Measurements from ENCODE around the gene CARD11. TPM values are rescaled to one million over a fixed set of nuclear protein-coding genes. Genes with fewer than 3 reads are reported as not detected.
"Not testable (repeated sequence)": the region's sequence is repeated elsewhere in the genome, so short reads cannot be mapped to it uniquely, and the experiment has no call there.

CARD11 gene
- total RNA-seq, 1 donor from 2014 or later = 3.9 TPM

DNA sequence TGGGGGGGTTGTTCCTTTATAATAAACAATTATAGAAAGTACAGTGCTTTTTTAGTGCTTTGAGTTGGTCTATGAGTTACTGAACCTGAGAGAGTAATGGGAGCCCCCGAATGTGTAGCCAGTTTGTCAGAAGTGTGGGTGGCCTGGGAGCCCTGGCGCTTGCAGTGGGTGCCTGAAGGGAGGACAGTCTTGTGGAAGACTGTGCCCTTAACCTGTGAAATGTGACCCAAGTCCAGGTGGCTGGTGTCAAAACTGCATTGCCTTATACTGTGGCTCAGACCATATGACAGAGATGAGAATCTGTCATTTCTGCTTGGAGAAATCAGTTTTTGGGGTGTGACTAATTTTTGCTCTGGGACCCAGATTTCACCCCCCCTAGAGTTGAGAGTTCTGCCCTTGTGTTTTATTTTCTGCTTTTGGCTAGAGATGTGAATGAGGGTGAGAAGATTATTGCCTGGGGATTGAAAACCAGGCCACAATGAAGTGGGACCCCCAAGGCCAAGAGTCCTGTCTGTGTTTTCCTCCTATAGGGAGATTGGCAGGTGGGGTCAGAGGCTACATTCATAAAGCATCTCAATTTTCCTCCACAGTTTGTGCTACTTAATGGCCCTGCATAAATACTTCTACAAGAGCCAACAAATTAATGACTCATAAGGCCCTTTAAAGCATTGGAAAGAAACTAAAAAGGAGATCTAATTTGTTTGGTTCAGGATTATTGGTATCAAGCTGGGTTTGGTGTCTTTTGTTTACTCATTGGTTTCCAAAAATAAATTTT, 24.1 kb upstream of the CARD11 start:
- DNase-seq (ENCODE audit: low spot score) = no peak
- intact Hi-C loops (cut with DNase I) = loop anchor here (10.0 kb wide), 1 partner anchor 1837 kb away; no protein-coding TSS in a partner anchor
- ATAC-seq = no peak

DNA sequence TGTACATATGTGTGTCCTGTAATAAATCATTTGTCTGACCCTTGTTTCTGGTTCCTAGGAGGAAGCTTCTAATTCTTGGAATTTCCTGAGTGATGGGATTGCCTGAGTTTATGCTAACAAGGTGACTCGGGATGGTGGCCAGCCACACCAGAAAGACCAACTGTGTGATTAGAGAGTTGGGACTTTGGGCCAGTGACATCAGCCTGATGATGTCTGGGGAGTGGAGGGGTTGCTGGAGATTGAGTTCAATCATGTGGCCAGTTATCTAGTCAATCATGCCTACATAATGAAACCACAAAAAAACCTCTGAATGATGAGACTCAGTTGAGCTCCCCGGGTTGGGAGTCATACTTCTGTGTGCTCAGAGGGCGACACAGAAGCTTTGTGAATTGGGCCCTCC, 23.5 kb upstream of the CARD11 start:
- DNase-seq (ENCODE audit: low spot score) (no peak), ATAC-seq (no peak)
- intact Hi-C loops (cut with DNase I) = loop anchor here (10.0 kb wide), 1 partner anchor 1838 kb away; no protein-coding TSS in a partner anchor

DNA sequence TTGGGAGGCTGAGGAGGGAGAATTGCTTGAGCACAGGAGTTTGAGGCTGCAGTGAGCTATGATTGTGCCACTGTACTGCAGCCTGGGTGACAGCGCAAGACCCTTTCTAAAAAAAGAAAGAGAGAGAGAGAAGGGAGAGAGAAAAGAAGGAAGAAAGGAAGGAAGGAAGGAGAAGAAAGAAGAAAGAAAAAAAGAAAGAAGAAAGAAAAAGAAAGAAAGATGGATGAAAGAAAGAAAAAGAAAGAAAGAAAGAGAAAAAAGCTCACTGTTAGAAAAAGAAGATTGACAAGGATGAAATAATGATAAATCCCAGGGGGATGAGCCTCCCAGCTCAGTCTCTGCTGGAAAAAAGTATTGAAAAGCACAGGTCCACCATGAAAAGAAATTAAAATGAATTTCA, 22.8 kb upstream of the CARD11 start:
- intact Hi-C loops (cut with DNase I) = loop anchor here (10.0 kb wide), 1 partner anchor 1838 kb away; no protein-coding TSS in a partner anchor
- DNase-seq (ENCODE audit: low spot score) (no peak), ATAC-seq (no peak)

DNA sequence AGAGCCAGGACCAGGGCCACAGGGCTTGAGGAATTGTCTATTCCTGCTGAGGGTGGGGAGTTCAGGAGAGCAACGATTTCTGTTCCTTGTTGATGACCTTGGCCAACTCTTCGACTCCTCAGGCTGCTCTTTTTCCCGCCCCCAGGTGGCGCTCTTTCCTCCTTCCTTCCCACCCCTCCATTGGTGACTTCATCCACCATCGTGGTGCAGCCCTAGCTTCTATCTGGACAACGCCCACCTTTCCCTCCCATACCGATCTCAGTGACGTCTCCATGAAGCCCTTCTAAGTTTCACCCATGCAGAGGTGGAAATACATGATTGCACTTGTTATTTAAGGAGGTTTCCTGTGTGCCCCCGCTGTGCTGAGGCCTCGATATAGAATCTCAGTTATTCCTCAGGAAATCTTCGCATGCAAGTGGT, 22.1 kb upstream of the CARD11 start:
- ATAC-seq (no peak), DNase-seq (ENCODE audit: low spot score) (no peak)
- intact Hi-C loops (cut with DNase I) = loop anchor here (10.0 kb wide), 1 partner anchor 1839 kb away; no protein-coding TSS in a partner anchor

DNA sequence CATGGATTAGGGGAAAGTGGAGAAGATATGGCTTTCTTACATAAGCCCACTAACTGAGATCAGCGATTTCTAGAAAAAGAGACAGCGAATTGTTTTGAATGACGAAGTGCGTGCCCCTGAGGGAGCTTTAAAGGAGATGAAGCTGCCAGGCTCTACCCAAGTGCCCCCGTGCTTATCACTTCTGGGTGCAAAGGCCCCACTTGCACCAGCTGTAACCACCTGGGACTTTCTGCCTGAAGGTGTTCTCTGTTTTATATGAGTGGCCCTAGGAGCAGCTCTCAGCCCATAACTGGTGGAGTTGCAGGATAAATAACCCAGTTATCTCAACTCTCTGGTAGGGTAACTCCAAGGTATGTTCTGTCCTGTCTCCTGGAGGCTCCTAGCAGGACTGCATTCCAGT, 20.4 kb upstream of the CARD11 start:
- no peak for ATAC-seq
- intact Hi-C loops (cut with DNase I) = loop anchor here (10.0 kb wide), 1 partner anchor 1841 kb away; no protein-coding TSS in a partner anchor
- DNase-seq (ENCODE audit: low spot score) = no peak

DNA sequence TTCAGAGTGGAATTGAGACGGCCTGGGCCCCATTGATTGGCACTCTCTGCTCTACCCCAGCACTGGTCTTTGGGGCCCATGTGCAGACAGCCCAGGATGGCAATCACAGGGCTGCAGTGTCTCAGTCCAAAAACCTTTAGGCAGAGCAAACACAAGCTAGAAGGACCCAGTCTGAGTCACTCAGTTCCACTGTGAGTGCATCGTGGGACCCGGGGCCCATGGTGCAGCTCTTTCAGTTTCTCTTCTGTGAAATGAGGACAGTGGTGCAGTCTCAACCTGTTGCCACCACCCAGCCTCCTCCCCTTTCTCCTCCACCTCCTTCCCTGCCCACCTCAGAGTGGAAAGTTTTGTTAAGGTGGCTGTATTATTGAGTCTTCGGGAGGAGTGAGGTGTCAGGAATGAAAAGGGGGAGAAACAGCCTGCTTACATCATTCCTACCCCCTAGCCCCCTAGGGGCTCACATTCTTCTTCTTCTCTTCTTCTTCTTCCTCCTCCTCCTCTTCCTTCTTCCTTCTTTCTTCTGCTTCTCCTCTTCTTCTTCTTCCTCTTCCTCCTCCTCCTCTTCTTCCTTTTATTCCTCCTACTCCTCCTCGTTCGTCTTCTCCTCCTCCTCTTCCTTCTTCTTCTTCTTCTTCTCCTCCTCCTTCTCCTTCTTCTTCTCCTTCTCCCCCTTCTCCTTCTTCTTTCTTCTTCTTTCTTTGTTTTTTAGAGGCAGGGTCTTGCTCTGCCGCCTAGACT, 19.5 kb upstream of the CARD11 start:
- ATAC-seq (no peak), DNase-seq (ENCODE audit: low spot score) (no peak)
- intact Hi-C loops (cut with DNase I) = loop anchor here (10.0 kb wide), 1 partner anchor 1842 kb away; no protein-coding TSS in a partner anchor

DNA sequence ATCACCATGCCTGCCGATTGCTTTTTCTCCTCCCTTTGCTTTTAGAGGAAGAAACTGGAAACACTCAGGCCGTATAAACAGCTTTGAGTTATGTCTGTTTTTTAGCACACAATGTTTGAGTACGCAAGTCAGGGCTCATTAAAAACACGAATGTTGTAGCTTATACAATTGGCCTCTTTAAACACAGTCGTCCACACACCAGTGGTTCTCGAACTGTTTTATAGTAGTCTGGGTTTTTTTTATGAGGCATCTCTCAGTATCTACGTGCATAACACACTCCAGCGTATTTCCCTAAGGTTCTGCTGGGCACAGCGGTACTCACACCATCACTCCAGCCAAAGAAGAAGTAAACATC, 13.4 kb upstream of the CARD11 start:
- ATAC-seq (no peak), DNase-seq (ENCODE audit: low spot score) (no peak)
- intact Hi-C loops (cut with DNase I) = no loop called here

DNA sequence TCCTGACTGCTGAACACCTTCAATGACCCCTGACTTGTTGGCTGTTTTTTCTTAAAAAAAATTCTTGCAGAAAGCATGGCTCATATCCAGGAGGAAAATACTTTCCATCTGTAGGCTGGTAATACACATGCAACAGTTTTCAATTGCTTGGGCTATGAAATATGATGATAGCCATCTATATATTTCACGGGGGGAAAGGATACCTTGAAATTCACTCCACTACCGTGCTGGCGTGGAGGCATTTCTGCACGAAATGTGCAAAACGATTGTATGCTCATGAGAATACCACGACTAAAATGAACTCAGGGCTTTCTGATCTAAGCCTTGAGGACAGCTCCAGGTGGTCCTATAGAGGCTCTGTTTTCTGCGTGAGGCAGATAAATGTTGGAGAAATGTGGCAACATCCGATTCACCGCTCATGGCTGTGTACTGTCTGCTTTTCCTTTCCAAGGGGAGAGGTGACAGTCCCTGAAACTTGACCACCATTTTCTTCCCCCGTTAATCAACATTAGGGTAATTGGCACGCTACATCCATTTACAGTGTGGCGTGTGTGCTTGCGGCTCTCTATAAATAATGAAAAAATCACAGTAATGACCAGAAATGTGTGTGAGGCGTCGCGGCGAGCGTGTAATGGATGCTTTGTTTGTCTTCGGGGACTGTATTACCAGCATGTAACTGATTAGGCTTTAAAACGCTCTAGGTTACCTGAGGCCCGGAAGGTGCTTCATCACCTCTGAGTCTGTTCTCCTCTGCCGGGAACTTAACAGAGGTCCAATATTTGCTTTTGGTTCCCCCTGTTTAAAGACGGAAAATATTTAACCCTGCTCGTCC, 12.8 kb upstream of the CARD11 start:
- no peak for ATAC-seq
- intact Hi-C loops (cut with DNase I) = no loop called here
- no peak for DNase-seq (ENCODE audit: low spot score)

DNA sequence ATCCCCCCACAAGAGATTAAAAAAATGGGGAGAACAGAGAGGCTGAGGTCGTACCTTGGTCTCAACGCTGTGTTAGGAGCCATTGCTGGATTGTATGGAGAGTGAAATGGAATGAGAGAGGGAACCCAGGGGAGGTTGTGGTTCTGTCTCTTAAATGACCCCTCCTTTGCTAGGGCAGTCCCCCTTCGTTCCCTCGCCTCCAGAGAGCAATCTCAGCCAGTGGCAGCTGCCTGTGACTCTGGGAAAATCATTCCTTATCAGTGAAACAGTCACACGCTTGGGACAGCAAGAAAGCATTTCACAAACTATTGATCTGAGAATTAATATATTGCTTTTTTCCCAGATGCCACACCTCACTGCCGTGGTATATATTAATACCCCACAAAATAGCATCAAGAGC, 12.0 kb upstream of the CARD11 start:
- DNase-seq (ENCODE audit: low spot score) (no peak), ATAC-seq (no peak)
- intact Hi-C loops (cut with DNase I) = no loop called here

DNA sequence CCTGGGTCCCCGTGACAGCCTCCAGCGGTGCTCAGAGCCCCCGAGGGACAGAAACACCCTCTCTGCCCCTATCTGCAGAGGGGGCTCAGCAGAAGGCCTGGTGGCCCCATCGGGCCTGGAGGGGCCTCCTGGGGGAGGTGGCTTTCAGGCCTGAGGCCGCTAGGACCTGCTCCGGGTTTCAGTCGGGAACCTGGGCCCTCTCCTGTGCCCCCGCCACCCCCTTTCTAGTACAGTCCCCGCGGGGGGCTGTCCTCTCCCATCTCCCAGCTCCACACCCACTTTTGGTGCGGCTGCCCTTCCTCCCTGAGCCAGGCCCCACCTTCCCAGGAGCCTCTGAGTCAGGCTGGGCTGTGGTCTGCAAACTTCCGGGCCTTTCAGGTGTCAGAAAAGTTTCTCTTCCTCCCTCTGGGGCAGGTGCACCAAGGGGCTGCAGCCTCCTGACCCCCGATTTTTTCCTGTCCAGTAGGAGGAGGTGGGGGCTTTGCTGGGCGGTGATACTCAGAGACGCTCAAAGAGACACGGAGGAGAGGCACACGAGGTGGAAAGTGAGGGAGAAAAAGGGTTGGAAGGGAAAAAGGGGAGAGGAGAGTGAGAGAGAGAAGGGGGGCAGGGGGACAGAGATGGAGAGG, 692 bp downstream of the CARD11 start:
- no peak for ATAC-seq
- DNase-seq (ENCODE audit: low spot score) = no peak
- intact Hi-C loops (cut with DNase I) = loop anchor here (10.0 kb wide), 1 partner anchor 548 kb away; no protein-coding TSS in a partner anchor

DNA sequence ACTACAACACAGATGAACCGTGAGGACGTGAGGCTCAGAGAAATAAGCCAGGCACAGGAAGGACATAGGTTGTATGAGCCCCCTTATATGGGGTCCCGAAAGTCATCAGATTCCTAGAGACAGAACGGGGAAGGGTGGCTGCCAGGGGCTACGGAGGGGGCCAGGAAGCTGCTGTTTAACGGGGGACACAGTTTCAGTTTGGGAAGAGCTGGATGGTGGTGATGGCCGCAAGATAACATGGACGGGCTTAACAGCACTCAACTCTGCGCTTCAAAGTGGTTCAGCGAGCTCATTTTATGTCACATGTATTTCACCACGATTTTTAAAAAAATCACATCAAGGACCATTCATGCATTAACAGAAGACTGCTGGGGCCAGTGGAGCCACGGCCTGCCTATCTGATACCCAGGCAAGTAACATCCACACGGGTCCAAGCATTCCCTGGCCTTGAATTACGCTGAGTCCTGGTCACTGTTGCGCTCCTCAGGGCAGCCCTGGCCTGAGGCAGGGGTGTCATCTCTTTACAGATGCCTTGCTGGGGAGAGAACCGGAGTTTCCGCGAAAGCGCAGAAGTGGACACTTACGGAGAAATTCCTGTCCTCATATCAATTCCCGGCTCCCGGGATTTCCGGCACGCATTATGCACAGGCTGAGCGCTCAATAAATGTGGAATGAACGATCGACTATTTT, 1.5 kb downstream of the CARD11 start:
- ATAC-seq (no peak), DNase-seq (ENCODE audit: low spot score) (no peak)
- intact Hi-C loops (cut with DNase I) = loop anchor here (10.0 kb wide), 1 partner anchor 547 kb away; no protein-coding TSS in a partner anchor

DNA sequence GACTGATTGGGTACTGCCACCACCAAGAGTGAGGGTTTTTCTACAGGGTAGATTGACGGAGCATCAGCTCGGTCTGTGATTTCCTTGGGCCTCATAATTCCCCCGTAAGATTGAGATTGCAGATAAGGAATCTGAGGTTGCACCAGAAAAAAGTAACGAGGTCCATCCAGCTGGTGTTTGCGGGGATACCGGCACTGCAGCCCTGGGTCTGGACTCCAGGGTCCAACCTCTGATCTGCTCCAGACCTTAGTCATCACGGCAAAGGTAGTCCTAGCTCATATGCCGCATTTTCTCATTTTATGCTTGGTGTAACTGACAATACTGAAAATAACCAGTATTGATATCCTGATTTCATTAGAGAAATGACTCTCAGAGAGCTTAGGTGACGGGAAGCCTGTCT, 3.9 kb downstream of the CARD11 start:
- no peak for ATAC-seq
- DNase-seq (ENCODE audit: low spot score) = no peak
- intact Hi-C loops (cut with DNase I) = loop anchor here (10.0 kb wide), 1 partner anchor 545 kb away; no protein-coding TSS in a partner anchor

DNA sequence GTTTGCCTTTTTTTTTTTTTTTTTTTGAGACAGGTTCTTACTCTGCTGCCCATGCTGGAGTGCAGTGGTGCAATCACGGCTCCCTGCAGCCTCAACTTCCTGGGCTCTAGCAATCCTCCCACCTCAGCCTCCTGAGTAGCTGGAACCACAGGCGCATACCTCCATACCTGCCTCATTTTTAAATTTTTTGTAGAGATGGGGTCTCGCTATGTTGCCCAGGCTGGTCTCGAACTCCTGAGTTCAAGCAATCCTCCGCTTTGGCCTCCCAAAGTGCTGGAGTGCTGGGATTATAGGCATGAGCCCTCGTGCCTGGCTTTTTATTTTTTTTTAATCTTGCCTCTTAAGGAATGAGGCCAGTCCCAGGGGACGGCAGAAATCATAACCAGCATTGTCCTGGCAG, 5.7 kb downstream of the CARD11 start:
- ATAC-seq; DNase-seq (ENCODE audit: low spot score); intact Hi-C loops (cut with DNase I): not testable (repeated sequence)

DNA sequence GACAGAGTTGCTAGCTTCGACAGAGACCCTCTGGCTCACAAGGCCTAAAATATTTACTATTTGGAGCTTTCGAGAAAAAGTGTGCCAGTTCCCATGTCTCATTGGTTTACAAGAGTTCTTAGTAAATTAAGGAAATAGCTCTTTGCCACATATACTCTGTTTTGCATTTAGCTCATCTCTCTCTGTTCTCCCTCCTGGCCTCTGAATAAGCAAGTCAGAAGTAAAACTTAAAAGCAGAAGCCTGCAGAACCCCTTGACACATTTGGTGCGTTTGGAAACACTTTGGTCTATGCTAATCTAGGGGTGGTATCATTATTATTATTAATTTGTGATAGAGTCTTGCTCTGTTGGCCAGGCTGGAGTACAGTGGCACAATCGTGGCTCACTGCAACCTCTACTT, 6.4 kb downstream of the CARD11 start:
- intact Hi-C loops (cut with DNase I) = no loop called here

DNA sequence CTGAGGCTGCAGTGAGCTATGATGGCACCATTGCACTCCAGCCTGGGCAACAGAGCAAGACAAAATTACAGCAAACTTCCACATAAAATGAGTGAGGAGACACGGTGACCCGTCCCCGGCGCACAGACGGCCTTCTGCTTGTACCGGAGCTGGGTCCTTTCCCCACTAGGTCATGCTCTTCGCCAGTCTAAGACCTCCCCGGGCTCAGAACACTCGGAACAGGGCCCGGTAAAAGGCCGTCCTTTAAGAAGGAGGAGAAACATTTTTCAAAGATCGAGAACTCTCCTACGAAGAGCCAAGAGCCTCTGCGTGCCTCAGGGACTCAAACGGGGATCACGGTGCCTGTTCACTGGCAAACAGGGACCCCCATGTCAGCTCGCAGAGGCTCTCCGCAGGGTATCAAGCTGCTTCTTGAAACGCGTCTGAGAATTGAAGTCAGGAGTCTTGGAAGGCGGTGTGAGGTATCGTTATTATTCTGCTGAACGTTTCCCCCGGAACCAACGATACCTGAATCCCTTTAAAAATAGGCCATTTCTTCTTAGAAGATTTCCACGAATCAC, 9.0 kb downstream of the CARD11 start:
- ATAC-seq (no peak), DNase-seq (ENCODE audit: low spot score) (no peak)
- intact Hi-C loops (cut with DNase I) = no loop called here

More for the DNA sequence above, 6.4 kb downstream of the CARD11 start:
- ATAC-seq = no peak
- no peak for DNase-seq (ENCODE audit: low spot score)

DNA sequence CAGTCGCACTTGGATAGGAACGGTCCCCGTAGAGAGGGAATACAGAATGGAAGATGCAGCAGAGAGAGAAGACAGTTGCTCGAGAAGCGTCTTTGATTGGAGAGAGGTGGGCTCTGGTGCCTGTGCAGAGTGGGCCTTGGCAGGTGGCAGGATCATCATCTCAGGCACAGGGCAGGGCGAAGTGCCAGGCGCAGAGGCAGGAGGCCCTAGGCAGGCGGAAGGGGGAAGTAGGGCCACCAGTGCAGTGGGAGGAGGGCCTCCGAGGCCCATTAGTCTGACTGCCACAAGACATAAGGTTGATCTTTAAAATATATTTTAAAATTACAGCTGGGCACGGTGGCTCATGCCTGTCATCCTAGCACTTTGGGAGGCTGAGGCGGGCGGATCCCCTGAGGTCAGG, 10.1 kb downstream of the CARD11 start:
- no peak for ATAC-seq
- DNase-seq (ENCODE audit: low spot score) = no peak
- intact Hi-C loops (cut with DNase I) = no loop called here

DNA sequence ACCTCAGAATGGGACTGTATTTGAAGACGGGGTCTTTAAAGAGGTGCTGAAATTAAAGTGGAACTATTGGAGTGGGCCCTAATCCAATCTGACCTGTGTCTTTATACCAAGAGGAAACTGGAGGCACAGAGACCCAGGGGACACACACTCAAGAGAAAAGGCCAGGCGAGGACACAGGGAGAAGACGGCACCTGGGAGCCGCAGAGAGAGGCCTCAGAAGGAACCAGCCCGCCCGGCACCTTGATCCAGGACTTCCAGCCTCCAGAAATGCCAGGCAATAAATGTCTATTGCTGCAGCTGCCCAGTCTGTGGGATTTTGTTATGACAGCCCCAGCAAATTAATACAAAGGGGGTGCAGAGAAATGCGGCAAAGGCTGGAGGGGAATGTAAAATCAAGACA, 10.5 kb downstream of the CARD11 start:
- no peak for DNase-seq (ENCODE audit: low spot score)
- intact Hi-C loops (cut with DNase I) = no loop called here

DNA sequence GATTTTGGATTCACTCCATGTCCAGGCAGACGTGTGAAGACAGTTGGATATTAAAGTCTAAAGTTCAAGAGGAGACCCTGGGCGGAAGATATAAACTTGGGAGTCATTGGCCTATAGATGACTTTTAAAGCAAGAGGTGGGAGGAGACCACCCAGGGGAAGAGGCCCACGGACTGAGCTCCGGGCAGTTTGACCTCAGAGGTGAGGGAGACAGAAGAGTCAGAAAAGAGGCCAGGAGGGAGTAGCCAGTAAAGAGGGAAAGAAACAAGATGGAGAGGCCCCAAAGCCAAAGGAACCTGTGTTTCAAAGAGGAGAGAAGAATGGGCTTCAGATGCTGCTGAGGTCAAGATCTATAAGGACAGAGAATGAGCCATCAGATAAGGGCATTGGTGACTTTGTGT, 11.4 kb downstream of the CARD11 start:
- no peak for DNase-seq (ENCODE audit: low spot score)
- ATAC-seq = no peak
- intact Hi-C loops (cut with DNase I) = no loop called here

More for the DNA sequence above, 10.5 kb downstream of the CARD11 start:
- no peak for ATAC-seq
